Measurements from ENCODE around the gene RNF126. TPM values are rescaled to one million over a fixed set of nuclear protein-coding genes. Genes with fewer than 3 reads are reported as not detected.

The RNF126 gene
- total RNA-seq, 2 donors from 2014 or later, result 47.8 to 61.9 TPM

GRCh38 chr19:602391-603301, 60.4 kb downstream of the RNF126 start:
- Histone ChIP-seq H3K4me1 (ENCODE audit: control insufficient read depth in 1 of 2, low read depth in 2 of 2) (no peaks in the 10 kb centered on the region), H3K27me3 (replicated peaks; ENCODE audit: insufficient read depth) (no peaks in the 10 kb centered on the region), H3K36me3 (no peaks in the 10 kb centered on the region), H3K27ac (no peak overlapping the region), H3K9me3 (no peaks in the 10 kb centered on the region), H3K4me3 (no peak overlapping the region)
- ATAC-seq (ENCODE audit: insufficient number of reproducible peaks, low FRiP score, low read depth) (no peak), DNase-seq (ENCODE audit: low spot score) (no peak)
- no peak for TF ChIP-seq CTCF (IDR thresholded peaks at IDR 0.05)

- no peaks in the 10 kb centered on the region for H3K4me1 ChIP-seq (ENCODE audit: control insufficient read depth in 1 of 2, low read depth in 2 of 2)
- no peak for DNase-seq (ENCODE audit: low spot score)
- no peak for ATAC-seq (ENCODE audit: insufficient number of reproducible peaks, low FRiP score, low read depth)
- no peak overlapping the region for H3K27ac ChIP-seq
- H3K27me3 ChIP-seq (replicated peaks; ENCODE audit: insufficient read depth), result no peaks in the 10 kb centered on the region
- H3K9me3 ChIP-seq, result no peaks in the 10 kb centered on the region
- no peak overlapping the region for H3K4me3 ChIP-seq
- H3K36me3 ChIP-seq, result no peaks in the 10 kb centered on the region
- TF ChIP-seq CTCF (IDR thresholded peaks at IDR 0.05), result no peak
Measured at GRCh38 chr19:601790-602189, 61.2 kb downstream of the RNF126 start.

GRCh38 chr19:601310-601709, 61.7 kb downstream of the RNF126 start:
- Histone ChIP-seq H3K9me3 (no peaks in the 10 kb centered on the region), H3K27me3 (replicated peaks; ENCODE audit: insufficient read depth) (no peaks in the 10 kb centered on the region), H3K4me1 (ENCODE audit: control insufficient read depth in 1 of 2, low read depth in 2 of 2) (no peaks in the 10 kb centered on the region), H3K4me3 (no peak overlapping the region), H3K36me3 (no peaks in the 10 kb centered on the region), H3K27ac (no peak overlapping the region)
- ATAC-seq (ENCODE audit: insufficient number of reproducible peaks, low FRiP score, low read depth) (no peak), DNase-seq (ENCODE audit: low spot score) (no peak)
- TF ChIP-seq CTCF (IDR thresholded peaks at IDR 0.05), result no peak

Other genes starting within 250 kb of the RNF126 start
- 10 to 100 TPM; 17.2 to 18.8 TPM for gene SHC2, start 202.2 kb downstream of the RNF126 start, total RNA-seq
- gene MADCAM1, start 166.7 kb downstream of the RNF126 start, total RNA-seq, result under 1 TPM in 1 of 2 donors, not detected in 1; 0.92 TPM
- gene TPGS1, start 155.7 kb downstream of the RNF126 start, total RNA-seq, result 10 to 100 TPM; 34.1 to 94.1 TPM
- gene CDC34, start 131.5 kb downstream of the RNF126 start, total RNA-seq, result 10 to 100 TPM; 40.2 to 86.2 TPM
- gene GZMM, start 119.2 kb downstream of the RNF126 start, total RNA-seq, result under 1 TPM in 1 of 2 donors, not detected in 1; 0.54 TPM
- gene BSG, start 90.6 kb downstream of the RNF126 start, total RNA-seq, result 100 to 1,000 TPM; 344 to 575 TPM
- gene HCN2, start 73.3 kb downstream of the RNF126 start, total RNA-seq, result not detected
- 10 to 100 TPM; 23.8 to 30.9 TPM for gene POLRMT, start 29.7 kb downstream of the RNF126 start, total RNA-seq
- gene FGF22, start 23.3 kb downstream of the RNF126 start, total RNA-seq, result under 1 TPM; 0.27 to 0.56 TPM
- gene FSTL3, start 13.2 kb upstream of the RNF126 start, total RNA-seq, result 100 to 1,000 TPM; 361 to 595 TPM
- not detected for gene PRSS57, start 32.2 kb upstream of the RNF126 start, total RNA-seq
- 10 to 100 TPM; 14.4 to 28.4 TPM for gene PALM, start 45.7 kb upstream of the RNF126 start, total RNA-seq
- gene MISP, start 87.9 kb upstream of the RNF126 start, total RNA-seq, result 1 to 10 TPM in 1 of 2 donors, not detected in 1; 2.2 TPM
- 100 to 1,000 TPM; 149 to 163 TPM for gene PTBP1, start 134.2 kb upstream of the RNF126 start, total RNA-seq
- not detected for gene PLPPR3, start 158.7 kb upstream of the RNF126 start, total RNA-seq
- 1 to 10 TPM in 1 of 2 donors, not detected in 1; 1.1 TPM for gene AZU1, start 164.6 kb upstream of the RNF126 start, total RNA-seq
- not detected for gene PRTN3, start 177.8 kb upstream of the RNF126 start, total RNA-seq
- under 1 TPM in 1 of 2 donors, not detected in 1; 0.41 TPM for gene ELANE, start 189.1 kb upstream of the RNF126 start, total RNA-seq
- 100 to 1,000 TPM; 472 to 781 TPM for gene CFD, start 196.4 kb upstream of the RNF126 start, total RNA-seq
- 10 to 100 TPM; 29.1 to 38.0 TPM for gene MED16, start 230.0 kb upstream of the RNF126 start, total RNA-seq
- not detected for gene RNU6-9, start 230.3 kb upstream of the RNF126 start, total RNA-seq